OCI-LY1 (cell line): ENCODE results near the gene WFDC1.

Experiments used
- CTCF ChIP-seq: fragments of 200-600 bp; sonication (generic), shearing (Covaris generic); IDR thresholded peaks from 2 replicates; pipeline ENCODE4 v1.5.1; 2017; ENCODE audit warnings: mild to moderate bottlenecking, antibody characterized with exemption, low read length, moderate library complexity, mixed read lengths
- EZH2 ChIP-seq: fragments of 200-600 bp; sonication (generic), shearing (Covaris generic); IDR thresholded peaks from 2 replicates; pipeline ENCODE4 v1.8.0; 2017; ENCODE audit warnings: borderline replicate concordance, mixed run types, mild to moderate bottlenecking, antibody characterized with exemption, low read length, moderate library complexity, mixed read lengths

DNA sequence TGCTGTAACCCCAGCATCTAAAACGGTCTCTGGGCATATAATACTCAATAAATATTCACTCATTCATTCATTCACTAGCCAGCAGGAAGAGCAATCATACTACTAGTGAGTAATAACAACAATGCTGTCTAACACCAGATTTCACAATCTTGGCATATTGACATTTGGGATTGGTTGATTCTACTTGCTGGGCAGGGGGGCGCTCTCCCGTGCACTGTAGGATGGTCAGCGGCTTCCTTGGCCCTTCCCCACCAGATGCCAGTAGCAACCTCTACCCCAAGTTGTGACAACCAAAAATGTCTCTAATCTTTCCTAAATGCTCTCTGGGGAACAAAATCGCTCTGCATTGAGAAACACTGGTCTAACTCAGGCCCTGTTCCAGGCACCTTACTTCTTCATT is 20.7 kb downstream of the WFDC1 start:
- TF ChIP-seq CTCF (no peak), EZH2 (no peak)
